Measurements from ENCODE around the gene FCER1G.

DNA sequence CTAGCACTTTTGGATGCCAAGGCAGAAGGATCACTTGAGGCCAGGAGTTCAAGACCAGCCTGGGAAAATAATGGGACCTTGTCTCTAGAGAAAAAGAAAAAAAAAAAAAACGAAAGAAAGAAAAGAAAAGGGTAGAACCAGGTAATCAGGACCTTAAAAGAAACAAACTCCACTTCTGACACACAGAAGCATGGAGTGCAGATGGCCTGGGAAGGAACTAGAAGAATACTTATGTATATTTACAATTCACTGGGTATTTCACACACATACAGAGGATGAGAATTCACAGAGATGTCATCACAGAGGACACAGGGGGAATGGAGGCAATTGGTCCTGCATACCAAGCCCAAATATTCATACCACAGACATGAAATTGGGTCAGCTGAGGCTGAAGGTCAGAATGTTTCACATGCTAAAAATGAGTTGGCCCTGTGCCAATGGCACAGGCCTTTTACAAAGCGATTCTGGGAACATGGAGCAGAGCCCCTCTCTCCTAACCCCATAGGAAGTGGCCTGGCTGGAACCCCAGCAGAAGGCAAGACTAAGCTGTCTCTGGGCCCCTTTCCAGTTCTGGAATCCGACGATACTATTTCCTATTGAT, 42.2 kb upstream of the FCER1G start:
- TF ChIP-seq POLR2AphosphoS5 (IDR thresholded peaks at IDR 0.05; ENCODE audit: low read depth, low read length) (no peak), REST (IDR thresholded peaks at IDR 0.05; ENCODE audit: insufficient read depth in 1 of 2, low read depth in 2 of 2, low read length in 2 of 2) (no peak), SIN3A (IDR thresholded peaks at IDR 0.05; ENCODE audit: borderline replicate concordance, insufficient read depth, low read length) (no peak), TAF1 (IDR thresholded peaks at IDR 0.05; ENCODE audit: borderline replicate concordance, insufficient read depth, low read length) (no peak)

Measured in PFSK-1 (cell line).